HEK293T (cell line): Measurements from ENCODE around the gene SMIM14.
"Not testable (repeated sequence)": the region's sequence is repeated elsewhere in the genome, so short reads cannot be mapped to it uniquely, and the experiment has no call there.

Experiments
- CTCF ChIA-PET: fragments of 350-600 bp; formaldehyde crosslinking; extraction: SDS; loops from one replicate; lab custom pipeline; 2021; ENCODE audit warnings: antibody characterized with exemption, inconsistent platforms; lab: Yijun Ruan, JAX
- POLR2A ChIA-PET: fragments of 350-600 bp; formaldehyde crosslinking; extraction: SDS; loops from one replicate; lab custom pipeline; 2020; ENCODE audit warnings: antibody characterized with exemption, inconsistent platforms; lab: Yijun Ruan, JAX
- DNase-seq: peaks from one replicate; pipeline ENCODE4 v3.0.0; 2012; ENCODE audit warnings: mixed read lengths; ENCODE audit errors: extremely low spot score
- ARNT ChIP-seq: fragments of 450-650 bp; IDR thresholded peaks from 2 replicates; pipeline ENCODE4 v1.6.1; 2017; ENCODE audit warnings: mild to moderate bottlenecking
- BHLHE40 ChIP-seq: fragments of 450-650 bp; IDR thresholded peaks from 2 replicates; pipeline ENCODE4 v1.6.1; 2016; ENCODE audit warnings: mild to moderate bottlenecking, moderate library complexity, borderline replicate concordance
- CTBP1 ChIP-seq: fragments of 450-650 bp; IDR thresholded peaks from 2 replicates; pipeline ENCODE4 v1.6.1; 2016; ENCODE audit warnings: borderline replicate concordance
- ELF4 ChIP-seq: fragments of 450-650 bp; IDR thresholded peaks from 2 replicates; pipeline ENCODE4 v1.6.1; 2017; ENCODE audit warnings: antibody characterized with exemption
- FOXA1 ChIP-seq: fragments of 450-650 bp; IDR thresholded peaks from 2 replicates; pipeline ENCODE4 v1.6.1; 2016; ENCODE audit warnings: mild to moderate bottlenecking
- FOXK2 ChIP-seq: fragments of 450-650 bp; IDR thresholded peaks from 2 replicates; pipeline ENCODE4 v1.6.1; 2016; ENCODE audit warnings: mild to moderate bottlenecking
- FOXM1 ChIP-seq: fragments of 450-650 bp; IDR thresholded peaks from 2 replicates; pipeline ENCODE4 v1.6.1; 2017; ENCODE audit warnings: mild to moderate bottlenecking, borderline replicate concordance
- HDGF ChIP-seq: fragments of 450-650 bp; IDR thresholded peaks from 2 replicates; pipeline ENCODE4 v1.6.1; 2017; ENCODE audit warnings: antibody characterized with exemption, borderline replicate concordance
- L3MBTL2 ChIP-seq: fragments of 450-650 bp; conservative IDR thresholded peaks from 2 replicates; pipeline ENCODE4 v1.6.1; 2016; ENCODE audit warnings: mild to moderate bottlenecking
- LEF1 ChIP-seq: fragments of 450-650 bp; IDR thresholded peaks from 2 replicates; pipeline ENCODE4 v1.6.1; 2017; ENCODE audit warnings: mild to moderate bottlenecking, borderline replicate concordance
- NFRKB ChIP-seq: fragments of 450-650 bp; IDR thresholded peaks from 2 replicates; pipeline ENCODE4 v1.6.1; 2016; ENCODE audit warnings: mild to moderate bottlenecking, moderate library complexity
- SP1 ChIP-seq: fragments of 450-650 bp; IDR thresholded peaks from 2 replicates; pipeline ENCODE4 v1.6.1; 2017
- SUZ12 ChIP-seq: fragments of 450-650 bp; IDR thresholded peaks from 2 replicates; pipeline ENCODE4 v1.6.1; 2016; ENCODE audit warnings: mild to moderate bottlenecking
- TARDBP ChIP-seq: fragments of 450-650 bp; IDR thresholded peaks from 2 replicates; pipeline ENCODE4 v1.6.1; 2016
- ZNF384 ChIP-seq: fragments of 450-650 bp; IDR thresholded peaks from 2 replicates; pipeline ENCODE4 v1.6.1; 2016
- TF ChIP-seq, protein P1 (sequence below): fragments of 450-650 bp; IDR thresholded peaks from 2 replicates; pipeline ENCODE4 v1.6.1; 2016

Gene SMIM14

DNA sequence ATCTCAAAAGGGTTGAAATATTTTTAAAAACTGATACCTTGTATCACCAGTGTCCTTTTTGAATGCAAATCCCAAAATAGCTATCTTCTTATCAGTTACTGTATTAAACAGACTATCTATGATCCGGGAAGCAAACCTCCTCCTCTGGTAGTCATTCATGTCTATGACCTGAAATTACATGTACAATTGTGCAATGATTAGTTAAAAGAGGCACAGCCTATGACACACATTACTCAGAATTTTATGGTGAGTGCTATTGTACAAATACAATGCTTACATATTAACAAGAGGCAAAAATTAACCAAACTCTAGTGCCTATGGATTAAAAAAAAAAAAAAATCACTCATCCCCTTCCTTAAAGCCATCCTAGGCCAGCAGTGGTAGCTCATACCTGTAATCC, 133.1 kb downstream of the SMIM14 start:
- POLR2A ChIA-PET: interaction anchor here (1.5 kb wide), 1 partner anchor 133 kb away, joined by 5 read pairs; the partner anchor contains the start of gene SMIM14

DNA sequence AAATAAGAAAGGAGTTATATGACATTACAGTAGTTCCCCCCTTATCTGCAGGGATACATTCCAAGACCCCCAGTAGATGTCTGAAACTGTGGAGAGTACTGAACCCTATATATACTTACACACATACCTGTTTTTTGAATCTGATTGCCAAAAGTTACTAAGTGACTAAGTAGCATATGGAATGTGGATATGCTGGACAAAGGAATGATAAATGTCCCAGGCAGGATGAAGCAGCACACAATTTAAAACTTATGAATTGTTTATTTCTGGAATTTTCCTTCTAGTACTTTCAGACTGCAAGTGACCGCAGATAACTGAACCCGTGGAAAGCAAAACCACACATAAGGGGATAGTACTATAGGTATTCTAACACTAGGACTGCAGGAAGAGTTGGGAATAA, 134.1 kb downstream of the SMIM14 start:
- TF ChIP-seq SUZ12 (no peak), BHLHE40 (no peak), ARNT (no peak), FOXK2 (no peak), FOXA1 (no peak), ELF4 (no peak), FOXM1 (no peak), TARDBP (no peak), NFRKB (no peak)
- no peak for DNase-seq
- ChIA-PET CTCF (no interaction called here), POLR2A (no interaction called here)

More for the DNA sequence above, 133.1 kb downstream of the SMIM14 start:
- CTCF ChIA-PET: no interaction called here
- no peak for DNase-seq
- TF ChIP-seq NFRKB (no peak), TARDBP (no peak), ZNF384 (no peak), SP1 (no peak), ARNT (no peak), L3MBTL2 (no peak), BHLHE40 (no peak), CTBP1 (no peak), LEF1 (no peak), SUZ12 (no peak), HDGF (no peak), FOXK2 (no peak), ELF4 (no peak)
- TF ChIP-seq, protein P1, sequence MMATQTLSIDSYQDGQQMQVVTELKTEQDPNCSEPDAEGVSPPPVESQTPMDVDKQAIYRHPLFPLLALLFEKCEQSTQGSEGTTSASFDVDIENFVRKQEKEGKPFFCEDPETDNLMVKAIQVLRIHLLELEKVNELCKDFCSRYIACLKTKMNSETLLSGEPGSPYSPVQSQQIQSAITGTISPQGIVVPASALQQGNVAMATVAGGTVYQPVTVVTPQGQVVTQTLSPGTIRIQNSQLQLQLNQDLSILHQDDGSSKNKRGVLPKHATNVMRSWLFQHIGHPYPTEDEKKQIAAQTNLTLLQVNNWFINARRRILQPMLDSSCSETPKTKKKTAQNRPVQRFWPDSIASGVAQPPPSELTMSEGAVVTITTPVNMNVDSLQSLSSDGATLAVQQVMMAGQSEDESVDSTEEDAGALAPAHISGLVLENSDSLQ: no peak

DNA sequence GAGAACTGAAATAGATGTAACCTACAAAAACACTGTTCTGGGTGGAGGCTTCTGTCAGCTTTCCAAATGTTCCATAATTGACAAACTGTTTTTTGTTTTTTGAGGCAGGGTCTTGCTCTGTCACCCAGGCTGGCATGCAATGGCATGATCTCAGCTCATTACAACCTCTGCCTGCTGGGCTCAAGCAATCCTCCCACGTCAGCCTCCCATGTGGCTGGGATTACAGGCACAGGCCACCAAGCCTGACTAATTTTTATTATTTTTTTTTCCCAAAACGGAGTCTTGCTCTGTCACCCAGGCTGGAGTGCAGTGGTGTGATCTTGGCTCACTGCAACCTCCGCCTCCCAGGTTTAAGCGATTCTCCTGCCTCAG, 136.0 kb downstream of the SMIM14 start:
- CTCF ChIA-PET: interaction anchor here (0.6 kb wide), 1 partner anchor 43 kb away, joined by 3 read pairs; no protein-coding TSS in a partner anchor
- DNase-seq, POLR2A ChIA-PET: not testable (repeated sequence)

DNA sequence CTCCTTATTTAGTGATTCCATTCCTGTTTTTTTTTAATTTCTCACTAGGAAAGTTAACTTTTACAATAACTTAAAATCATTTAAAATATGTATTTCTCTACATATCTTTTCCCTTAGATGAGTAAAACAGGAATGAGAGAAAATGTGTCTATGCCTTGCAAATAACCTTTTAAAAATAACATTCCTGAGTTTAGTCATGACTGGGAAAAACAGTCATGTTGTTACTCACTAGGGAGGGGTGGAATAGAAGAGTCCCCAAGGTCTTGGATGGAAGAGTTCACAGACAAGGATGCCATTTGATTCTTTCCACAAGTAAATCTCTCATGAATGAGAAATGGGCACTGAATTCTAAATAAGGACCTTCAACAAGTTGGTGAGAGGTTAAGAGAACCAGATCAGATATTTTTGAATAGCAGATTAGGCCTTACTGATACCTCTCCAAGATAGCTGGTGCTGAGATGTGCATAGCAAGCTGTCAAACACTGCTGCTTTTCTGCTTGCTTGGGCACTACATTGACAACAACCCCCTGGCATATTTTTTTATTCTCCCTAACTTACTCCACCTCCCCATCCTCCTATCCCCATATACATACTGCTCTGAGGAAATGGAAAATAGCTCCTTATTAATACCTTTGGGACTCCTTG, 136.5 kb downstream of the SMIM14 start:
- POLR2A ChIA-PET: no interaction called here
- no peak for DNase-seq
- TF ChIP-seq BHLHE40: no peak
- no peak for TF ChIP-seq ELF4
- TF ChIP-seq SP1: no peak
- TF ChIP-seq L3MBTL2: no peak
- TF ChIP-seq ARNT: no peak
- TF ChIP-seq HDGF: no peak
- TF ChIP-seq, protein P1: no peak
- TF ChIP-seq FOXM1: no peak
- TF ChIP-seq LEF1: no peak
- CTCF ChIA-PET: interaction anchor here (0.6 kb wide), 1 partner anchor 42 kb away, joined by 3 read pairs; no protein-coding TSS in a partner anchor

DNA sequence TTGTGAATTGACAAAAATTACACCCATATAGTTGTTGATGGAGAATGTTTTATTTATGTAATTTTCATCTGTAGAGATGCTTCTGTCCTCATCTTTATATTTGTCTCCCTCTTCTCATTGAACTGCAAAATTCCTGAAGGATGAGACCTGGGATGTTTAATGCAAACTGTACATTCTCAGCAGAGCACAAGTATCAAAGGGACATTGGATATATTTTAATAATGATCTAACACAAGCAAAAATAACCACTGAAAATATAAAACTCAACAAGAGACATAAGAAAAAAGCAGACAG, 140.0 kb downstream of the SMIM14 start:
- ChIA-PET CTCF (no interaction called here), POLR2A (no interaction called here)
- no peak for DNase-seq
- TF ChIP-seq LEF1 (no peak), SUZ12 (no peak), HDGF (no peak), ZNF384 (no peak), L3MBTL2 (no peak), ELF4 (no peak), FOXA1 (no peak), ARNT (no peak), FOXK2 (no peak), TARDBP (no peak), FOXM1 (no peak), CTBP1 (no peak), NFRKB (no peak), SP1 (no peak)
- TF ChIP-seq, protein P1: no peak

DNA sequence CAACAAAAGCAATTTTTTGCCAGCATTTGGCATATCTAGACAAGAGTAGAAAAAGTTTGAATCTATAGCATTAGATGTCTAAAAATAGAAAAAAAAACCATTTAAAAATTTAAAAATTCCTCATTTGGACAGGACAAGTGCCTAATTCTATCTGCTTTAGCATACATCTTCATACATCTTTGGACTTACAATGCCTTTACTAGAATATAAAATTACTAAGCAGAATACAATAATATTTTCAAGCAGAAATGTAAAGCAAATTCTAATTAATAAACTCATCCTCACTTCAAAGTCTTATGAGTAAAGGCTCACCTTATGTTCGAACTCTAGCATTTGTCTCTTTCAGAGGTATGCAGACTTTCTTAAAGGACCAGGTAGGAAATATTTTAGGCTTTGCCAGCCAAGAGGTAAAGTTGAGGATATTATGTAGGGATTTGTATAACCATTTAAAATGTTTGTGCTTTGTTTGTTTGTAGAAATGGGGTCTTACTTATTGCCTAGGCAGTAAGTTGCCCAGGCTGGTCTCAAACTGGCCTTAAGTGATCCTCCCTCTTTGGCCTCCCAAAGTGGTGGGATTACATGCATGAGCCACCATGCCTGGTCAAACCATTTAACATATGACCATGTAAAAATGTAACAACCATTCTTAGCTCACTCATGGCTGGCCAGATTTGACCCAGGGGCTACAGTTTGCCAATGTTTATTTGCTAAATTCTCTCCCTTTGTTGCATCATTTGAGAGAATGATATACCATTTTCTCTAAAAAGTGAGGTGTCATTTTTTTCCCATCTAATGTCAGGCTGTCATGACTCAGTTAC, 140.5 kb downstream of the SMIM14 start:
- POLR2A ChIA-PET: no interaction called here

More for the DNA sequence above, 140.5 kb downstream of the SMIM14 start:
- CTCF ChIA-PET: no interaction called here
- no peak for DNase-seq
- no peak for TF ChIP-seq SP1
